A549 (cell line): ENCODE results near the gene LBHD2. TPM values are rescaled to one million over a fixed set of nuclear protein-coding genes. Genes with fewer than 3 reads are reported as not detected.

Source experiments
- ATAC-seq, 2 experiments: fragments of 200-7000 bp in 1 of 2; fragments of >200 bp in 1 of 2; cut with Nextera tagmentation in 1 of 2; cut with Tn5 transposase in 1 of 2; 3 replicates each; pipeline versions ENCODE4 v1.8.0 to v1.9.1; 2018 to 2020; ENCODE audit warnings: mild to moderate bottlenecking in 1 of 2, moderate library complexity in 1 of 2
- CTCF ChIA-PET: fragments of 300-600 bp; sonication (Branson Sonifier 250); formaldehyde crosslinking; extraction: SDS; loops from one replicate; lab custom pipeline; 2021; ENCODE audit warnings: antibody characterized with exemption, inconsistent platforms; lab: Yijun Ruan, JAX
- POLR2A ChIA-PET: fragments of 350-600 bp; formaldehyde crosslinking; extraction: SDS; loops from one replicate; lab custom pipeline; 2021; ENCODE audit warnings: antibody characterized with exemption, inconsistent platforms; lab: Yijun Ruan, JAX
- DNase-seq, 2 experiments: peaks; one replicate each; pipeline versions ENCODE4 v3.0.0 to v3.0.0-alpha.2; 2011 to 2016; ENCODE audit warnings: low read depth in 1 of 2, low spot score in 1 of 2
- FAIRE-seq: peaks from 2 replicates; lab custom pipeline; 2011; peaks lifted over from hg19 to GRCh38; lab: Jason Lieb, UNC
- H3K27ac ChIP-seq, 2 experiments: fragments of >200 bp; sonication (Bioruptor Twin); formaldehyde crosslinking; 3 replicates each; pipeline ENCODE4 v1.5.1; 2016 to 2017
- H3K4me1 ChIP-seq: fragments of >200 bp; sonication (Bioruptor Twin); formaldehyde crosslinking; 3 replicates; pipeline ENCODE4 v1.6.1; 2016
- H3K4me2 ChIP-seq: fragments of >200 bp; sonication (Bioruptor Twin); formaldehyde crosslinking; 3 replicates; pipeline ENCODE4 v1.6.1; 2016
- H3K4me3 ChIP-seq: fragments of >200 bp; sonication (Bioruptor Twin); formaldehyde crosslinking; 3 replicates; pipeline ENCODE4 v1.5.1; 2016
- H3K9me3 ChIP-seq: fragments of >200 bp; sonication (Bioruptor Twin); formaldehyde crosslinking; 3 replicates; pipeline ENCODE4 v1.6.1; 2016
- CBX2 ChIP-seq: fragments of 200-600 bp; sonication (generic); IDR thresholded peaks from 2 replicates; pipeline ENCODE4 v1.6.1; 2016; ENCODE audit warnings: low read depth, mild to moderate bottlenecking, borderline replicate concordance
- CHD2 ChIP-seq: fragments of 150-350 bp; IDR thresholded peaks from 2 replicates; pipeline ENCODE4 v1.6.1; 2014; ENCODE audit warnings: low read length; ENCODE audit not compliant: partially characterized antibody
- CHD4 ChIP-seq: fragments of 200-600 bp; sonication (generic); IDR thresholded peaks from 2 replicates; pipeline ENCODE4 v1.6.1; 2016; ENCODE audit warnings: antibody characterized with exemption, mild to moderate bottlenecking, borderline replicate concordance
- EHMT2 ChIP-seq: fragments of 200-600 bp; sonication (generic); IDR thresholded peaks from 2 replicates; pipeline ENCODE4 v1.6.1; 2016; ENCODE audit warnings: antibody characterized with exemption, low read depth, mild to moderate bottlenecking, moderate library complexity
- EP300 ChIP-seq, 2 experiments: fragments of >200 bp; sonication (Bioruptor Twin); formaldehyde crosslinking; IDR thresholded peaks; 2 replicates in 1 of 2; 3 replicates in 1 of 2; pipeline ENCODE4 v1.6.1; 2016 to 2017
- ESRRA ChIP-seq: fragments of 150-350 bp; IDR thresholded peaks from 2 replicates; pipeline ENCODE4 v1.6.1; 2014; ENCODE audit warnings: mild to moderate bottlenecking, low read length, borderline replicate concordance
- FOSB ChIP-seq: fragments of 250-450 bp; sonication (Bioruptor Pico); IDR thresholded peaks from 2 replicates; pipeline ENCODE4 v1.5.0; 2020; ENCODE audit warnings: mild to moderate bottlenecking, moderate library complexity
- FOXS1 ChIP-seq: fragments of 250-450 bp; sonication (Bioruptor Pico); IDR thresholded peaks from 2 replicates; pipeline ENCODE4 v1.5.0; 2020; ENCODE audit warnings: mild to moderate bottlenecking, moderate library complexity
- HDAC2 ChIP-seq: fragments of 200-600 bp; sonication (generic); IDR thresholded peaks from 2 replicates; pipeline ENCODE4 v1.6.1; 2016
- HOXA7 ChIP-seq: fragments of 250-450 bp; sonication (Bioruptor Pico); IDR thresholded peaks from 2 replicates; pipeline ENCODE4 v1.5.0; 2020; ENCODE audit warnings: mild to moderate bottlenecking, moderate library complexity
- HOXB5 ChIP-seq: fragments of 250-450 bp; sonication (Bioruptor Pico); IDR thresholded peaks from 2 replicates; pipeline ENCODE4 v1.5.0; 2020; ENCODE audit warnings: mild to moderate bottlenecking, moderate library complexity
- JUN ChIP-seq, 2 experiments: fragments of >200 bp; sonication (Bioruptor Twin); formaldehyde crosslinking; IDR thresholded peaks; 2 replicates in 1 of 2; 3 replicates in 1 of 2; pipeline ENCODE4 v1.6.1; 2016 to 2017
- KDM1A ChIP-seq: fragments of 200-600 bp; sonication (generic); IDR thresholded peaks from 2 replicates; pipeline ENCODE4 v1.6.1; 2016; ENCODE audit warnings: low read depth, mild to moderate bottlenecking
- MAZ ChIP-seq: fragments of 150-350 bp; IDR thresholded peaks from 2 replicates; pipeline ENCODE4 v1.6.1; 2014; ENCODE audit warnings: antibody characterized with exemption, low read depth, low read length, borderline replicate concordance
- MYC ChIP-seq: IDR thresholded peaks from 2 replicates; pipeline ENCODE4 v1.6.1; 2012; ENCODE audit warnings: mild to moderate bottlenecking, inconsistent platforms, low read length, improper control_type of control experiment, borderline replicate concordance
- NFE2L2 ChIP-seq: fragments of 150-350 bp; conservative IDR thresholded peaks from 2 replicates; pipeline ENCODE4 v1.6.1; 2014; ENCODE audit warnings: low read length
- NR3C1 ChIP-seq: fragments of >200 bp; sonication (Bioruptor Twin); formaldehyde crosslinking; IDR thresholded peaks from 3 replicates; pipeline ENCODE4 v1.6.1; 2017
- PHF8 ChIP-seq: fragments of 200-600 bp; sonication (generic); IDR thresholded peaks from 2 replicates; pipeline ENCODE4 v1.6.1; 2016; ENCODE audit warnings: low read depth, mild to moderate bottlenecking, antibody characterized with exemption, moderate library complexity, borderline replicate concordance
- RAD21 ChIP-seq, 2 experiments: fragments of >200 bp in 1 of 2; sonication (Bioruptor Twin) in 1 of 2; formaldehyde crosslinking in 1 of 2; IDR thresholded peaks in 1 of 2; conservative IDR thresholded peaks in 1 of 2; 2 replicates in 1 of 2; 3 replicates in 1 of 2; pipeline ENCODE4 v1.6.1; 2012 to 2018; ENCODE audit warnings: inconsistent platforms in 1 of 2
- RARB ChIP-seq: fragments of 250-450 bp; sonication (Bioruptor Pico); IDR thresholded peaks from 2 replicates; pipeline ENCODE4 v1.8.0; 2021; ENCODE audit warnings: mild to moderate bottlenecking, moderate library complexity
- RCOR1 ChIP-seq: fragments of 150-350 bp; IDR thresholded peaks from 2 replicates; pipeline ENCODE4 v1.6.1; 2014; ENCODE audit warnings: antibody characterized with exemption, low read length, low read depth
- RNF2 ChIP-seq: fragments of 200-600 bp; sonication (generic); IDR thresholded peaks from 2 replicates; pipeline ENCODE4 v1.6.1; 2016; ENCODE audit warnings: low read depth, mild to moderate bottlenecking, antibody characterized with exemption, moderate library complexity, borderline replicate concordance
- ZNF302 ChIP-seq: fragments of 250-450 bp; sonication (Bioruptor Pico); IDR thresholded peaks from 2 replicates; pipeline ENCODE4 v1.9.0; 2021; ENCODE audit warnings: inconsistent platforms, mild to moderate bottlenecking, moderate library complexity
- WGBS: methylation state at CpG from one replicate; pipeline ENCODE4 v1.1.6; 2017; ENCODE audit errors: missing lambda C conversion rate; 5-methylcytosine and 5-hydroxymethylcytosine counted together
- polyA plus RNA-seq, 4 experiments: library from polyadenylated mRNA; depleted of rRNA in 3 of 4; stranded (reverse); fragments of >200 nt; fragmentation: RNase III in 1 of 4; extraction: RNeasy Plus Mini Kit Qiagen cat#74134 plus additional on column Dnase treatment in 1 of 4; gene quantifications; 2 replicates in 3 of 4; 3 replicates in 1 of 4; pipeline ENCODE4 v1.2.3, GENCODE V29; 2011 to 2017
- TF ChIP-seq, protein P1 (sequence below): fragments of 200-600 bp; sonication (generic); IDR thresholded peaks from 2 replicates; pipeline ENCODE4 v1.6.1; 2016; ENCODE audit warnings: antibody characterized with exemption, mild to moderate bottlenecking, moderate library complexity

LBHD2 gene
- polyA plus RNA-seq, 2 of the 4 experiments (the other 2 are of a cell fraction) = not detected

DNA sequence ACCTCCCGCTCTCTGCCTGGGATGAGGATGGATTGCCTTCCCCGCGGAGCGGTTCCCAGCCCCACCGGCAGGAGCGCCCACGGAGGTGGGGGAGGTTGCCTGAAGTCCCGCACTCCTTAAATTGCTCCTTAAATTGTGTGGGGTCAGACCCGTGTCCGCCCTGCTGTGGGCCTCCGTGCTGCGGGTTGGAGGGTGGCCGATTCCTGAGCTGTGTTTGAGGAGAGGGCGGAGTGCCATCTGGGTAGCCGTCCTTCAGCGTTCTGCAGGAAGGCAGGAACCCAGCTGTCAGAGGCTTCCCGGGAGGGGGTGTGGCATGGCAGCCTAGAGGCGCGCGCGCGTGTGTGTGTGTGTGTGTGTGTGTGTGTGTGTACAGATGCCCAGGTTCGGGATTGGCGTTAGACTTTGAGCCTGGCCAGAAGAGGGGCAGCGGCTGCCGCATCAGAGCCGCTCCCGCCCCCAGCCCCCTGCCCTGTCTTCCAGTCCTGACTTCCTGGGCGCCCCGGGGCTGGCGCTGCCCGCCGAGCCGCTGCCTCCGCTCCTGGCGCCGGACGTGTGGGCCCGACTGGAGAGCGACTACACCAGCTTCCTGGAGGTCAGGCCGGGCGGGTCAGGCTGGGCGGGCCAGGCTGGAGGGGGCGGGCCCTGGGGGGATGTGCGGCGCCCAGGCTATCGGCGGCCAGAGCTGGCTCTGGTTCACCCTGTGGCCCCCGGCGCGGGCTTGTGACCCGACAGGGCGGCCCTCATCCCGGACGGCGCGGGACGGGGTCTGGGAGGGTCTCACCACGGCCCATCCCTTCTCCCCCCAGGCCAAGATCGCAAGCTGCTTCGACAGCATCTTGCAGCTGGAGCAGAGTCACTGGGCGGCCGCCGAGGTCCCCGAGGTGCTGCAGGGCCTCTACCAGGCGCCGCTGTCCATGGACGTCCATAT is 19.7 kb downstream of the LBHD2 start (continued):
- TF ChIP-seq, protein P1, sequence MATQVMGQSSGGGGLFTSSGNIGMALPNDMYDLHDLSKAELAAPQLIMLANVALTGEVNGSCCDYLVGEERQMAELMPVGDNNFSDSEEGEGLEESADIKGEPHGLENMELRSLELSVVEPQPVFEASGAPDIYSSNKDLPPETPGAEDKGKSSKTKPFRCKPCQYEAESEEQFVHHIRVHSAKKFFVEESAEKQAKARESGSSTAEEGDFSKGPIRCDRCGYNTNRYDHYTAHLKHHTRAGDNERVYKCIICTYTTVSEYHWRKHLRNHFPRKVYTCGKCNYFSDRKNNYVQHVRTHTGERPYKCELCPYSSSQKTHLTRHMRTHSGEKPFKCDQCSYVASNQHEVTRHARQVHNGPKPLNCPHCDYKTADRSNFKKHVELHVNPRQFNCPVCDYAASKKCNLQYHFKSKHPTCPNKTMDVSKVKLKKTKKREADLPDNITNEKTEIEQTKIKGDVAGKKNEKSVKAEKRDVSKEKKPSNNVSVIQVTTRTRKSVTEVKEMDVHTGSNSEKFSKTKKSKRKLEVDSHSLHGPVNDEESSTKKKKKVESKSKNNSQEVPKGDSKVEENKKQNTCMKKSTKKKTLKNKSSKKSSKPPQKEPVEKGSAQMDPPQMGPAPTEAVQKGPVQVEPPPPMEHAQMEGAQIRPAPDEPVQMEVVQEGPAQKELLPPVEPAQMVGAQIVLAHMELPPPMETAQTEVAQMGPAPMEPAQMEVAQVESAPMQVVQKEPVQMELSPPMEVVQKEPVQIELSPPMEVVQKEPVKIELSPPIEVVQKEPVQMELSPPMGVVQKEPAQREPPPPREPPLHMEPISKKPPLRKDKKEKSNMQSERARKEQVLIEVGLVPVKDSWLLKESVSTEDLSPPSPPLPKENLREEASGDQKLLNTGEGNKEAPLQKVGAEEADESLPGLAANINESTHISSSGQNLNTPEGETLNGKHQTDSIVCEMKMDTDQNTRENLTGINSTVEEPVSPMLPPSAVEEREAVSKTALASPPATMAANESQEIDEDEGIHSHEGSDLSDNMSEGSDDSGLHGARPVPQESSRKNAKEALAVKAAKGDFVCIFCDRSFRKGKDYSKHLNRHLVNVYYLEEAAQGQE = no peak
- TF ChIP-seq ZNF302 = no peak
- no peak for TF ChIP-seq CHD4
- TF ChIP-seq MAZ = no peak
- TF ChIP-seq CHD2 = no peak
- no peak for TF ChIP-seq HOXB5 (CRISPR knock-in tag)
- TF ChIP-seq RNF2 = no peak
- TF ChIP-seq HDAC2 = no peak
- TF ChIP-seq KDM1A = no peak
- no peak for TF ChIP-seq NR3C1
- no peak for TF ChIP-seq RCOR1
- no peak for TF ChIP-seq CBX2
- peak in 1 of 2 experiments; percentile 34; a peak in 1 of 5 replicates for TF ChIP-seq RAD21 (conservative IDR thresholded peaks at IDR 0.05 in 1 of 2, IDR thresholded peaks at IDR 0.05 in 1 of 2)
- peak; percentile 59 to 81; a peak in 2 of 5 replicates for TF ChIP-seq JUN (IDR thresholded peaks at IDR 0.05)
- TF ChIP-seq EHMT2 = no peak
- peak; percentile 32; the same call in 1 of the 2 replicates for TF ChIP-seq PHF8
- TF ChIP-seq FOSB (CRISPR knock-in tag) = no peak
- TF ChIP-seq FOXS1 = no peak
- TF ChIP-seq EP300 (IDR thresholded peaks at IDR 0.05) = 0 out of 5 replicates have a peak, but pooled peaks of 1 of the 2 experiments have one; percentile 40
- TF ChIP-seq NFE2L2 = no peak

DNA sequence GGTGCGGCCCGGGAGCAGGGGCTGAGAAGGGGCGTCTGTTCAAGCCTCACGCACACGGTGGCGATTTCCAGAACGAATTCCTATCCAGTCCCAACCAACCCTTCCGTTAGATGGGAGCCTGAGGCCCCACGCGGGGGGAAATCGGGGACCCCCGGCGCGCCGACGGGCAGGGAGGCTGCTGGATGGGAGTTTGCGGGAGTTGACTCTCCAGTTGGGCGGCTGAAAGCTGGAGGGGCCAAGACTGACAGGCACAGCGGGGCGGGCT is 20.3 kb downstream of the LBHD2 start:
- no peak for TF ChIP-seq RARB (CRISPR knock-in tag)
- no peak for TF ChIP-seq HOXA7
- TF ChIP-seq ESRRA = no peak
- TF ChIP-seq CHD2 = no peak
- no peak for TF ChIP-seq MYC
- no peak for TF ChIP-seq RCOR1
- no peak for TF ChIP-seq FOXS1
- ATAC-seq (no peak), DNase-seq (no peak), FAIRE-seq (no peak)
- H3K4me3 ChIP-seq = peak overlapping the region; percentile 42
- peak overlapping the region; percentile 94 for H3K27ac ChIP-seq
- CTCF ChIA-PET = interaction anchor here (0.5 to 14.0 kb wide), 65 partner anchors 8 to 748 kb away, joined by 3 to 544 read pairs (median 7); partner anchors contain the start of genes EXOC3L4, LBHD2 and TNFAIP2
- peaks cover 74% of the 10 kb centered on the region for H3K4me1 ChIP-seq
- WGBS = 37% methylated on average over 18 of the region's 20 CpGs
- no peaks in the 10 kb centered on the region for H3K9me3 ChIP-seq
- H3K4me2 ChIP-seq = peak overlapping the region; percentile 78
- POLR2A ChIA-PET = interaction anchor here (1.0 to 2.3 kb wide), 8 partner anchors 17 to 240 kb away, joined by 3 to 10 read pairs (median 4); partner anchors contain the start of genes EIF5 and TNFAIP2
